SH-SY5Y (cell line): ENCODE measurements around the gene TNS3.

Experiments used
- GATA2 ChIP-seq: IDR thresholded peaks from 2 replicates; pipeline ENCODE4 v1.6.1; 2011; ENCODE audit warnings: mild to moderate bottlenecking, low read depth, low read length
- GATA3 ChIP-seq: IDR thresholded peaks from 2 replicates; pipeline ENCODE4 v1.6.1; 2011; ENCODE audit warnings: low read depth, mild to moderate bottlenecking, low read length, moderate library complexity

TNS3 gene

DNA sequence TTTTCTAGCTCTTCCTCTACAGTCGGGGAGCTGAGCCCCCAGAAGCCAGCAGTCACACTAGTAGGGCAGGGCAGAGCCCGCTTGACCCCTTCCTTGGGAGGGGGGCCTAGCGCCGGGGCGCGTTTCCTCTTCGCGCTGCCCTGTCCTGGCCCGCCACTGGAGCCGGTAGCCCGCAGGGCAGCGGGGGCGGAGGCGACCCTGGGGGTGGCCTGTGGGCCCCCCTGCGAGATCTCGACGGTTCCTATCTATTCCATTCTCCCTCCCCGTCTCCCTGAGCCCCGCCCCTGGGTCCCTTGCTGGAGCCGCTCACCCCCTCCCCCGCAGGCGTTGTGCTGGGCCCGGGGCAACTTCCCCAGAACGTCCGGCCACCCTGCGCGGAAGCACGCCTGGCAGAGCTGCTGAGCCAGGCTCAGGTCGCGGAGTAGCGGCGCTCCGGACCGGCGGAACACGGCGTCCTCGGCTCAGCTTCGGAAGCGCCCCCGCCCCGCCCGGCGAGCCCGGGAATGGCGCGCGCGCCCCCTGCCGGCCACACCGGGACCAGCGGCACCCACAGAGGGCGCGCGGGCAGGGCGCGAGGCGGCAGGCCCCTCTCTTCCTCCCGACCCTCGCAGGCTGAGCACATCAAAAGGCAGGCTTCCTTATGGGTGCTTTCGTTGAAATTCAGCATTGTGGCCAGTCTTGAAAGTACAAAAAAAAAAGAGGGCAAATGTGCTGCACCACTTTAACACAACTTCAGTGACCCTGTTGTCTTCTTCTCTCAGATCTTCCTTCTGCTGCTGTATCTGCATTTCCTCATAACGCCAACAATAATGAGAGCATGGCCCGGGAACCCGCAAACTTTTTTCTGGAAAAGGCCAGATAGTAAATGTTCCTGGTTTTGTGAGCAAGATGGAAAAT, 327.6 kb downstream of the TNS3 start:
- TF ChIP-seq GATA3 (no peak), GATA2 (no peak)

DNA sequence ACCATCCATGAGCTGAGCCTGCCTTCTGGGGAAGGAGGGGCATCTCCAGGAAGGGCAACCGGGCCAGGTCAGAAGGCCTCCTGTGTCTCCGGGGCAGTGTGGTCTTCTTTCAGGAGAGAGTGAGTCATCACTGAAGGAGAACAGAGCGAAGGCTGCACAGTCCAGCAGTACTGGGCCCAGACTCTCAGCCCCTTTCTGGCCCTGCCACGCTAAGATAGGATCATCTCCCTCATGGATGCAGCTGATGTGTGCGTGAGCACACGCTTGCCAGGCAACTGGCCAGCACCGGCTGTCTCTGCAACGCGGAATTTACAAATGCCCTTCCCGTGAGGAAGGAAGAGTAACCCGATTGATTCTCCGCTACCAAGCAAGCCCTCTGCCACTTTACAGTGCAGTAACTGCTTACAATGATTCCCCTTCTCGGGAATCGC, 328.2 kb downstream of the TNS3 start:
- TF ChIP-seq GATA3: no peak
- TF ChIP-seq GATA2: peak; percentile 79

DNA sequence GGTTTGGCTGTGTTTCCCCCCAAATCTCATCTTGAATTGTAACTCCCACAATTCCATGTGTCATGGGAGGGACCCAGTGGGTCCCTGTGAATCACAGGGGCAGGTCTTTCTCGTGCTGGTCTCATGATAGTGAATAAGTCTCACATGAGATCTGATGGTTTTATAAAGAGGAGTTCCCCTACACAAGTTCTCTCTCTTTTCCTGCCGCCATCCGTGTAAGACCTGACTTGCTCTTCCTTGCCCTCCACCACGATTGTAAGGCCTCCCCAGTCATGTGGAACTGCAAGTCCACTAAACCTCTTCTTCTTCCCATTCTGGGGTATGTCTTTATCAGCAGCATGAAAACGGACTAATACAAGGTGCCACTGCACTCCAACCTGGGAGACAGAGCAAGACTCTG, 329.2 kb downstream of the TNS3 start:
- no peak for TF ChIP-seq GATA2
- TF ChIP-seq GATA3: no peak

DNA sequence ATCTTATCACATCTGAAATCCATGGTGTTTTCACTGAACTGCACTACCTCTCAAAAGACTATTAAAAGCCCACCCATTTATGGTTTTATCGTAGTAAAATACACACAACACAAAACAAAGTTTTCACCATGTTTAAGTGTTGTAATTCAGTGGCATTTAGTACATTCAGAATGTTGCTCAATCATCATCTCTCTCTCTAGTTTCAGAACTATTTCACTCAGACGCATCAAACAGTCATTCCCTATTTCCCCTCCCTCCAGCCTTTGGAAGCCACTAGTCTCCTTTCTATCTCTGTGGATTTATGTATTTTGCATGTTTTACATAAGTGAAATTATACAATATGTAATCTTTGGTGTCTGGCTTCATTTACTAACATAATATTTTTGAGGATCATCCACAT, 332.6 kb downstream of the TNS3 start:
- TF ChIP-seq GATA2 (no peak), GATA3 (no peak)

DNA sequence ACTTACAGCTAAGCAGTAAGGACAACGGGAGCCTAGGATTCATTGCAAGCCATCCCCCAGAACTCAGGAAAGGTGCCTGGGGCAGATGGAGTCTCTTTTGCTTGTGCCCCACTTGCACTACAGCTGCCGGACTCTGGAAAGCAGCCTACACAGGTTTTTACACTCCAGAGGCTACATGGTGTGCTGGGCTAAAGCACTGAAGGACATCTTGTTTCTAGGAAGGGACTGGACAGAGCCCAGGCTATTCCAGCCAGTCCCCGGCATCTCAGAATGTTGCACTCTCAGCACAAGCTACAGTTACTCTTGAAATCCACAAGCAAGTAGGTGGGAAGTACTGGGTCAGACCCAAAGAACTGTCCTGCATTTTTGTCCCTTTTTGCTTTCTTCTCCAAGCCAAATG, 333.1 kb downstream of the TNS3 start:
- TF ChIP-seq GATA3: no peak
- no peak for TF ChIP-seq GATA2

DNA sequence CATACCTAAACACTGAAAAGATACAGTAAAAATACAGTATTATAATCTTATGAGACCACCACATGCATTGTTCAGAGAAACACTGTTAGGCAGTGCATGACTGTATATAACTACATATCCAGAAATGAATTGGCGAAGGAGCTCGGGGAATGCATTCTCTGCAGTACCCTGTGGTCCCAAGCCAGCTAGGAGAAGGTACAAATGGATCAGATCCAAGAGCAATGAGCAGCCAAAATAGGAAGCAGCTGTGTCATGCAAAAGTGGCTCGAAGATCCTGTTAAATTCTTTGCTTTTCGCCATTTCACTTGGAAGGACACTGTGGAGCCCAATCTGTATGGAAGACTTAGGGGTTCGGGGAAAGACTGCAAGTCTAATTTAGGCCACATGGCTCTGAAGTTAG, 334.8 kb downstream of the TNS3 start:
- TF ChIP-seq GATA3 (no peak), GATA2 (no peak)

DNA sequence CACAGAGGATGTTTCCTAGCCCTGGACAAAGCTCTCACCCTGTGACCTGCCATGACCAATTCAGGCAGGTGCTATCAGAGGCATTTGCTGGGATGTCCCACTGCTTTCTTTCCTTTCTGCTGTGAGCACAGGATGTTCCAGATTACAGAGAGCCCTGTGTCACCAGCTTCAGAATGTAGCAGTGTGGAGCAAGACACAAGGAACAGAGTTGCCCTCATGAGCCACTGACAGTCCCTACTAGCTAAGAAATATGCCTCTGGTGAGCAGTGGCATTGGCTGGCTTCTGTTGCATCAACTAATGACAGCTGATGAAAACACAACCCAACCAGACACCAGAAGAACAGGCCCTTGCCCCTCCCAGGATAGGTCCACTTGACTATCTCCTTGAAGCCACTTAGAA, 337.2 kb downstream of the TNS3 start:
- TF ChIP-seq GATA3 (no peak), GATA2 (no peak)

DNA sequence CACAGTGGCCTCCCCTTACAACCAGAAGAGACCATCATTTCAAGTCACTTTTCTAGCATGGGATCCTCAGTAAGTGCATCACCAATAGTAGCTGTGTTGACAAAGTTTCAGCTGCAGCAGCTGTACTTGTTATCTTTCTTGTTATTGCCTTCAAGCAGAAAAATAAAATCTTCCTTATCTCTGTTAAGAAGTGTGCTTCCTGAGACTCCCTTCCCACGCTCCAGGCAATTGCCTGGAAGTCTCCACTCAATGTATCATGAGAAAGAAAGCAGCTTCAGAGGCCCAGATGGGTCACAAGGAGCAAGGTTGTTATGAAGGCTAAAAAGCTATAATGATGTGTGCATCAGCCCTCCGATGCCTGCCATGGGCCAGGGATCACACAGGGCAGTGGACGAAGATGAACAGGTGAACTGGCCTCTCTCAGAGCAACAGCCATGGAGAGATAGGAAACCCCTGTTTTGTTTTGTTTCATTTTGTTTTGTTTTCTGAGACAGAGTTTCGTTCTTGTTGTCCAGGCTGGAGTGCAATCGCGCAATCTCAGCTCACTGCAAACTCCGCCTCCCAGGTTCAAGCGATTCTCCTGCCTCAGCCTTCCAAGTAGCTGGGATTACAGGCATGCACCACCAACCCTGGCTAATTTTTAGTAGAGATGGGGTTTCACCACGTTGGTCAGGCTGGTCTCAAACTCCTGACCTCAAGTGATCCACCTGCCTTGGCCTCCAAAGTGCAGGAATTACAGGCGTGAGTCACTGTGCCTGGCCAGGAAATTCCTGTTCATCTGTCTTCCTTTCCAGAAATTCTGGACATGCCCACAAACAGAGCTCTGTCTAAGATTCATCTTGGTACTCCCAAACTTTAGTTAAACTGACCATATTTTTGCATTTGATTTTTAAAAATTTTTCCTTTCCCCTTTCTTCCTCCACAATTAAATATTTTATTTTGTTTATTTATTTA, 340.5 kb downstream of the TNS3 start:
- TF ChIP-seq GATA2: no peak
- no peak for TF ChIP-seq GATA3

DNA sequence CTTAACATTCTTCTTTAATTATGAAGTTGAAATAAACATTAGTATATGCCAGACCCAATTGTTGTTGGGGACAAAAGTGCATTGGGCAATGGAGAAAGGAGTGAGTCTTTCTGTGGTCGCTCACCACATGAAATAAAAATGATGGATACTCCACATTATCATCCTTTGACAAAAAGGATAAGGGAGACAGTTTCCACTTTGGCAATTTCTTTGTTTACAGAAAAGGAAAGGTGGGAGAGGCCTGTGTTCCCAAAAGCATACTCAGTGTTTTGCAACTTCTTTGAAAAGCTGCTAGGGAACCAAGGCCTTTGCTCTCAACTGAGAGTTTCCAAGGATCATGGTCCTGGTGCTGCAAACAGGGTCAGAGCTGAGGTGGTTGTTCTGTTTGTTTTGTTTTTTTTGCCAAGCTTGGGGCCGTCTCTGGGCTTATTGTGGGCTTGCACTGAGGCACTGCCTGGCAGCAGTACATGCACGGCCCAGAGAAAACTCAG, 341.9 kb downstream of the TNS3 start:
- no peak for TF ChIP-seq GATA2
- no peak for TF ChIP-seq GATA3

DNA sequence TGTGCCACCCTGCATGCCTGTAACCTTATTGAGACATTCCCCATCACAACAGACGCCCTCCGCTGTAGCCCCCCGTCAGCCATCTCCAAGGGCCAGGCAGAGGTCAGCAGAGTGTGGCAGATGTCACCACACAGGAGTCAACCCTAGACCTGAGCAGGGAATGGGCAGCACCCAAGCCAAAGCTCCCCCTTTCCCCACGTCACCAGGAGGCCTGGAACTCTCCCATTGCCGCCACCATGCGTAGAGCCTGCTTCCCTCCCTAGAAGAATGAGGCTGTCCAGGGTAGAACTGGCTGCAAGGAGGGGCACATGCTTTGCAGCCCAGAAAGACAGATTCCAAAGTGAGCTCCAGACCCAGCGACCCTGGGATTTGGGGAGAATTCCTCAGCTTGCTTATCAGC, 342.9 kb downstream of the TNS3 start:
- no peak for TF ChIP-seq GATA3
- TF ChIP-seq GATA2: no peak

DNA sequence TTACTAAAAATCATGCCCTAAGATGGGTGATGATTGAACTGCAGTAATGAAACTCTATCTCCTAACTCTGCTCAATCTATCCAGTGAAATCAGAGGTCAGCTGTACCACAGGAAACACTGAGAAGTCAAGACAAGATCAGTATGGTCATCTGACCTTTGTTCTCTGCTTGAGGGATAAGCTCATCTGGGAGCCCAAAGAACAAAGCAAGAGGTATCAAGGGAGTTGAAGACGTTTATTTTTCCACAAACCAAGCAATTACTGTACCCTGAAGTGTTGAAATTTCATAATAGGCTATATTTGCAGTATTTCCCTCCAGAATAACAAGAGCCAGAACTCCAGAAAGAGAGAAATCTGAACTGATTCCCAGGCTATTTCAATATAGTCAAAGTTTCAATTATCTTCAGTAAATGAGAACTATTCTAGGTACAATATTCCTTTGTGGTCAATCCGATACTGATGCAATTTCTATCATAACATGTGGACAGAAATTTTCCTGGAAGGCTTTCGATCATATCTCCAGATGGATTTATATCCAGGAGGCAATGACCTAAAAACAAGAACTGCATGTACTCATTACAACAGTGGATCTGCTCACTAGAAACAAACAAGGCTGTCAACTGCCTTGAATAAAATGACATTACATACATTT, 345.3 kb downstream of the TNS3 start:
- TF ChIP-seq GATA3 (no peak), GATA2 (no peak)

DNA sequence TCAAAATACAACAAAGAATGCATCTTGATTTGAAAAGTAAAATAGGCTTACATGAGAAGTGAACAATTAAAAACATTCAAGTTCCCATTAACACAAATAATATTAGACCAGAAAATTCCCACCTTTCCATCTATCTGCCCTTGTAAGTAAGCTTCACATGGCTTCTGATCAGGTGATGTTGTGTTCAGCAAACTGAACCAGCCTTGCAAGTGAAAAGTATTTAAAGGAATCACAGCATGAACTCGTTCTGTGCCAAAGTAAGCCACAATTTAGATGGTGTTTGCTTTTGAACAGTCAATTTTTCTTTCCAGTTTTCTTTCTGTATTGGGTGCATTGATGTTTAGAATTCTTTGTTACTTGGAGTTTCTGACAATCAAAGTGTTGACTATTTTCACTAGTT, 347.9 kb downstream of the TNS3 start:
- TF ChIP-seq GATA3 (no peak), GATA2 (no peak)

DNA sequence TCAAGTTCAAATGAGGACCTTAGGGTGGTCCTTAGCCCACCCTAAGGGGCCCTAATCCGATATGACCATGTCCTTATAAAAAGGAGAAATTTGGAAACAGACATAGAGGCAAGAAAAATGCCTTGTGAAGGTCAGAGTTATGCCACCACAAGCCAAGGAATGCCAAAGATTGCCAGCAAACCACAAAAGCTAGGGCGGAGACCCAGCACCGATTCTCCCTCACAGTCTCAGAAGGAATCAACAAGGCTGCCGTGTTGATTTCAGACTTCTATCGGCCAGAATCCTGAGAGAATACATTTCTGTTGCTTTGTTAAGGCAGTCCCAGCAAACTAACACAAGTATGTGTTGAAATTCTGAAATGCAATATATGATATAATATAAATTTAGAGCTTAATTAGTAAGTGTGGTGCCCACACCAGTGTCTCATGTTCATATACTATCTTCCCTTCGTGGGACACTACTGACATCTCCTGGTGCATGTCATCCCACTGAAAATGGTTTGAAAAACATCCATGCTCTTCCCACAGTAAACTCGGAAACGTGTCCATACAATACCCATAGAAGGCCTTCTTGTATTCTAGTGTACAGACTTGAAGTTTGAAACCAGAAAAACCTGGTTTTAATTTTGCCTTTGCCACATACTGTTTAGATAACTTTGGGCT, 349.0 kb downstream of the TNS3 start:
- no peak for TF ChIP-seq GATA2
- TF ChIP-seq GATA3: no peak
